Mammary epithelial cell (primary cell): Measurements from ENCODE around the gene TRAPPC5.

ENCODE experiments used
- EZH2 ChIP-seq: IDR thresholded peaks from 2 replicates; pipeline ENCODE4 v1.6.1; 2012; ENCODE audit warnings: low read length, inconsistent platforms, borderline replicate concordance
- TF ChIP-seq, protein P1 (sequence below), 2 donors: IDR thresholded peaks in 1 of 2; conservative IDR thresholded peaks in 1 of 2; 2 replicates each; pipeline ENCODE4 v1.5.1; 2011 to 2012; ENCODE audit warnings: inconsistent platforms in 2 of 2, low read length in 2 of 2, mild to moderate bottlenecking in 2 of 2, control low read depth in 1 of 2, low read depth in 1 of 2; ENCODE audit not compliant: insufficient read depth in 1 of 2; ENCODE audit errors: extremely low read depth in 1 of 2

DNA sequence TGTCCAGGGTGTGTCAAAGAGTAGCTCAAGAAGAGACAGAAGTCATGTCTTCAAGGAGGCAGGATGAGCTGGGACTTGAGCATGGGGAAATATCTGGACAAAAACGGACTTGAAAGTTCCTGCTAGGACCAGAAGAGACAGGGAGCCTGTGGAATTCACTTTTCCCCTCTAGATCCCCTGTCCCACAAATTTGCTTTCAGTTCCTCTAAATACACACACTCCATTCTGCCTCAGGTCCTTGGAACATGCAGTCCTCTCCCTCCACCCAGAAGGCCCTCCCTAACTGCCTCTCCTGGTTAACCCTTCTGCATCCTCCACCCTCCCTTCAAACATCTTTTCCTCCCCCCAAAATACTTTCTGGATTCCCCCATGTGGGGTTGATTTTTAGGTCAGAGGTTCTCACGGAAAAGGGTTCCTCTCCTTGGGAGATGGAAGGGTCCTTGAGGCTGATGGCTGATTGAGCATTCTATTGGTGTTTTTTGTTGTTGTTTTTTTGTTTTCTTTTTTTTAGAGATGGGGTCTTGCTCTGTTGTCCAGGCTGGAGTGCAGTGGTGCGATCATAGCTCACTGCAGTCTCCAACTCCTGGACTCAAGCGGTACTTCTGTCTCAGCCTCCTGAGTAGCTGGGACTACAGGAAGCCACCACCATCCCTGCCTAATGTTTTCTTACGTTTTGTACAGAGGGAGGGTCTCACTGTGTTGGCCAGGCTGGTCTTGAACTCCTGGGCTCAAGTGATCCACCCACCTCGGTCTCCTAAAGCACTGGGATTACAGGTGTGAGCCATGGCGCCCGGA is 18.7 kb upstream of the TRAPPC5 start:
- TF ChIP-seq, protein P1, sequence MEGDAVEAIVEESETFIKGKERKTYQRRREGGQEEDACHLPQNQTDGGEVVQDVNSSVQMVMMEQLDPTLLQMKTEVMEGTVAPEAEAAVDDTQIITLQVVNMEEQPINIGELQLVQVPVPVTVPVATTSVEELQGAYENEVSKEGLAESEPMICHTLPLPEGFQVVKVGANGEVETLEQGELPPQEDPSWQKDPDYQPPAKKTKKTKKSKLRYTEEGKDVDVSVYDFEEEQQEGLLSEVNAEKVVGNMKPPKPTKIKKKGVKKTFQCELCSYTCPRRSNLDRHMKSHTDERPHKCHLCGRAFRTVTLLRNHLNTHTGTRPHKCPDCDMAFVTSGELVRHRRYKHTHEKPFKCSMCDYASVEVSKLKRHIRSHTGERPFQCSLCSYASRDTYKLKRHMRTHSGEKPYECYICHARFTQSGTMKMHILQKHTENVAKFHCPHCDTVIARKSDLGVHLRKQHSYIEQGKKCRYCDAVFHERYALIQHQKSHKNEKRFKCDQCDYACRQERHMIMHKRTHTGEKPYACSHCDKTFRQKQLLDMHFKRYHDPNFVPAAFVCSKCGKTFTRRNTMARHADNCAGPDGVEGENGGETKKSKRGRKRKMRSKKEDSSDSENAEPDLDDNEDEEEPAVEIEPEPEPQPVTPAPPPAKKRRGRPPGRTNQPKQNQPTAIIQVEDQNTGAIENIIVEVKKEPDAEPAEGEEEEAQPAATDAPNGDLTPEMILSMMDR (conservative IDR thresholded peaks at IDR 0.05 in 1 of 2, IDR thresholded peaks at IDR 0.05 in 1 of 2; ENCODE audit: extremely low read depth in 1 of 2, insufficient read depth in 1 of 2, low read depth in 1 of 2, low read length in 2 of 2) = no peak
- TF ChIP-seq EZH2 = no peak
